ENCODE data around the gene SIX3.

GRCh38 chr2:44894058-44894457 lies 47.4 kb upstream of the SIX3 start:
- TF ChIP-seq, protein P1, sequence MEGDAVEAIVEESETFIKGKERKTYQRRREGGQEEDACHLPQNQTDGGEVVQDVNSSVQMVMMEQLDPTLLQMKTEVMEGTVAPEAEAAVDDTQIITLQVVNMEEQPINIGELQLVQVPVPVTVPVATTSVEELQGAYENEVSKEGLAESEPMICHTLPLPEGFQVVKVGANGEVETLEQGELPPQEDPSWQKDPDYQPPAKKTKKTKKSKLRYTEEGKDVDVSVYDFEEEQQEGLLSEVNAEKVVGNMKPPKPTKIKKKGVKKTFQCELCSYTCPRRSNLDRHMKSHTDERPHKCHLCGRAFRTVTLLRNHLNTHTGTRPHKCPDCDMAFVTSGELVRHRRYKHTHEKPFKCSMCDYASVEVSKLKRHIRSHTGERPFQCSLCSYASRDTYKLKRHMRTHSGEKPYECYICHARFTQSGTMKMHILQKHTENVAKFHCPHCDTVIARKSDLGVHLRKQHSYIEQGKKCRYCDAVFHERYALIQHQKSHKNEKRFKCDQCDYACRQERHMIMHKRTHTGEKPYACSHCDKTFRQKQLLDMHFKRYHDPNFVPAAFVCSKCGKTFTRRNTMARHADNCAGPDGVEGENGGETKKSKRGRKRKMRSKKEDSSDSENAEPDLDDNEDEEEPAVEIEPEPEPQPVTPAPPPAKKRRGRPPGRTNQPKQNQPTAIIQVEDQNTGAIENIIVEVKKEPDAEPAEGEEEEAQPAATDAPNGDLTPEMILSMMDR (conservative IDR thresholded peaks at IDR 0.05; ENCODE audit: low read depth in 2 of 2) = no peak
- TF ChIP-seq EZH2 (IDR thresholded peaks at IDR 0.05; ENCODE audit: low read depth, unreplicated experiment) (no peak), REST (IDR thresholded peaks at IDR 0.05; ENCODE audit: unreplicated experiment) (no peak), POLR2AphosphoS5 (IDR thresholded peaks at IDR 0.05; ENCODE audit: low read depth) (no peak), CREB1 (CRISPR knock-in tag; IDR thresholded peaks at IDR 0.05; ENCODE audit: low read depth) (no peak), ZNF114 (CRISPR knock-in tag; IDR thresholded peaks at IDR 0.05) (no peak), EZH2phosphoT487 (IDR thresholded peaks at IDR 0.05; ENCODE audit: unreplicated experiment) (no peak), ETS1 (IDR thresholded peaks at IDR 0.05) (no peak), JUNB (IDR thresholded peaks at IDR 0.05; ENCODE audit: unreplicated experiment) (no peak), ZNF331 (CRISPR knock-in tag; IDR thresholded peaks at IDR 0.05; ENCODE audit: low read depth) (no peak), STAT1 (IDR thresholded peaks at IDR 0.05; ENCODE audit: unreplicated experiment) (no peak), NANOG (IDR thresholded peaks at IDR 0.05; ENCODE audit: borderline replicate concordance) (no peak)

Measured in GM23338 (cell line).